Spleen (tissue), 7 donors: ENCODE measurements around the gene ATP1A3.

Source experiments
- CTCF ChIP-seq, 11 experiments: fragments of 200-600 bp in 7 of 11; fragments of 450-650 bp in 4 of 11; sonication (generic) in 4 of 11; IDR thresholded peaks in 8 of 11; conservative IDR thresholded peaks in 3 of 11; 1 replicate in 7 of 11; 2 replicates in 4 of 11; pipeline versions ENCODE4 v1.4.0 to v1.8.0; 2016 to 2021; ENCODE audit warnings: antibody characterized with exemption in 11 of 11, inconsistent platforms in 4 of 11, mild to moderate bottlenecking in 1 of 11
- POLR2A ChIP-seq, 3 donors: fragments of 450-650 bp; IDR thresholded peaks; one replicate each; pipeline ENCODE4 v1.5.1; 2017; ENCODE audit warnings: antibody characterized with exemption in 3 of 3, mild to moderate bottlenecking in 1 of 3
- POLR2AphosphoS5 ChIP-seq, 3 donors: sonication (generic); formaldehyde crosslinking; IDR thresholded peaks; one replicate each; pipeline ENCODE4 v1.5.1; 2017; ENCODE audit warnings: antibody characterized with exemption in 3 of 3
- donor health status: DM: no; HTN: no; CAD: no; lungs with moderate emphysema.
- donor health status: DM: no; HTN: no; CAD: no.
- donor health status: DM: no; HTN: no; CAD: no.

DNA sequence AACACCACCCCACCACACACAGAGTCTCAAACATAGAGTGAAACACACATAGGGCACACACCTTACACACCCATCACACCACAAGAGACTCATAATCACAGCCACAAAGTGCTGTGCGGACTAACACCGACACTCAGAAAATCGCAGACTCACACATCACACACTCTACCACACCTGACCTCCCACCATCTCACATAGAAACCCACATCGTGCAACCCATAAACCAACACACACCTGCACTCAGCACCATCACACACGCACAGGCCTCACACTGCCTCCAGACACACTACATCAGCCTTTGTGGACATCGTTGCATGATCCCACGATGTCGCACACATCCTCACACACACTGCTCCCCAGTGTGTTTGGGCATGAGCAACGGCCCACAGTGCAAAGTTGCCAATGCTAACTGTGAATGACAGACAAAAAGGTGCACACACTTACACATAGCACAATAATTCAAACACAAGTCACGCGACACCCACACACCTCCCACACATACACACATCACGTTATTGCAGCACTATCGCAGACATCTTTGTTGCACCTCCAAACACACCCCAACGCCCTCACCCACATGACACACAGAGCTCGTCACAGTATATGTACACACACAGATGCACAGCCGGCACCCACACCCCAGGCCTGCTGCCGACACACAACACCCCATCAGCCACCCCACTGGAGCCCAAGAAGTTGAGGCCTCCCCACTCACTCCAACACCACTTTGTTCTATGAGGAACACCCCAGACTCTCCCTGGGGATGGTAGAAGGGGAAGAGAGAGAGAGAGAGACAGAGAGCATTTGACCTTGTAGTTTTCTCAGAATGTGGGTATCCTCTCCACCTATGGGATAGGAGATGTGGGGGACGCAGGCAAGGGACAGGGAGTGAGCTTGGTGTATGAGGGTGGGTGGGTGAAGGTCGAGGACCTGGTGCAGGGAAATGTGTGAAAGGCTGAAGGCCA, 1.2 kb upstream of the ATP1A3 start:
- TF ChIP-seq CTCF (IDR thresholded peaks at IDR 0.05 in 8 of 11, conservative IDR thresholded peaks at IDR 0.05 in 3 of 11) (no peak), POLR2A (IDR thresholded peaks at IDR 0.05) (no peak), POLR2AphosphoS5 (IDR thresholded peaks at IDR 0.05) (no peak)
